Activated gamma-delta T cell treated with Interleukin-2 at 50 U/mL for 16 hours (primary cell): ENCODE results near the gene RNF121.

Experiments
- DNase-seq: peaks from one replicate; pipeline ENCODE4 v3.0.0-alpha.2; 2020

The RNF121 gene

GRCh38 chr11:71935338-71935925 is 6.6 kb downstream of the RNF121 start:
- no peak for DNase-seq

GRCh38 chr11:71936825-71937224 is 8.0 kb downstream of the RNF121 start:
- no peak for DNase-seq

- DNase-seq = no peak
Measured at GRCh38 chr11:71937826-71938225, 9.0 kb downstream of the RNF121 start.

GRCh38 chr11:71940561-71941219 is 11.8 kb downstream of the RNF121 start:
- DNase-seq = no peak

GRCh38 chr11:71946144-71946571 is 17.3 kb downstream of the RNF121 start:
- no peak for DNase-seq

- DNase-seq = no peak
Measured at GRCh38 chr11:71947498-71947897, 18.7 kb downstream of the RNF121 start.

- DNase-seq = no peak
Measured at GRCh38 chr11:71948314-71949027, 19.6 kb downstream of the RNF121 start.

- DNase-seq = no peak
Measured at GRCh38 chr11:71949034-71949433, 20.2 kb downstream of the RNF121 start.

GRCh38 chr11:71951741-71952310 is 23.0 kb downstream of the RNF121 start:
- DNase-seq = no peak

- DNase-seq = no peak
Measured at GRCh38 chr11:71955898-71956456, 27.1 kb downstream of the RNF121 start.

- no peak for DNase-seq
Measured at GRCh38 chr11:71962428-71963038, 33.7 kb downstream of the RNF121 start.

GRCh38 chr11:71963468-71963867 is 34.6 kb downstream of the RNF121 start:
- no peak for DNase-seq

GRCh38 chr11:71964641-71965040 is 35.8 kb downstream of the RNF121 start:
- no peak for DNase-seq

GRCh38 chr11:71971680-71972079 is 42.8 kb downstream of the RNF121 start:
- DNase-seq = no peak

- no peak for DNase-seq
Measured at GRCh38 chr11:71976551-71976950, 47.7 kb downstream of the RNF121 start.

GRCh38 chr11:71977090-71977489 is 48.2 kb downstream of the RNF121 start:
- no peak for DNase-seq

- DNase-seq = peak; percentile 47
Measured at GRCh38 chr11:71977743-71978418, 49.0 kb downstream of the RNF121 start.

GRCh38 chr11:71979094-71979493 is 50.2 kb downstream of the RNF121 start:
- DNase-seq = no peak

- DNase-seq = no peak
Measured at GRCh38 chr11:71979602-71980001, 50.8 kb downstream of the RNF121 start.

GRCh38 chr11:71986131-71986530 is 57.3 kb downstream of the RNF121 start:
- DNase-seq = no peak

- no peak for DNase-seq
Measured at GRCh38 chr11:71987521-71987920, 58.7 kb downstream of the RNF121 start.

- DNase-seq = no peak
Measured at GRCh38 chr11:71988050-71988449, 59.2 kb downstream of the RNF121 start.
